HepG2 (cell line): Measurements from ENCODE around the gene G6PD. TPM values are rescaled to one million over a fixed set of nuclear protein-coding genes. Genes with fewer than 3 reads are reported as not detected.
A peak's percentile ranks its signal among the peaks of the same experiment; 100 is the strongest.

Source experiments
- HMGXB4 ChIP-seq, 2 experiments: sonication (generic) in 1 of 2; formaldehyde crosslinking in 1 of 2; IDR thresholded peaks; 2 replicates each; pipeline versions ENCODE4 v1.4.0 to v1.6.1; 2018 to 2020; ENCODE audit warnings: missing genetic modification reagents in 2 of 2, borderline replicate concordance in 1 of 2, low read depth in 1 of 2, mild to moderate bottlenecking in 1 of 2, missing biosample characterization in 1 of 2
- IRF2 ChIP-seq: IDR thresholded peaks from 2 replicates; pipeline ENCODE4 v1.6.1; 2018; ENCODE audit warnings: missing genetic modification reagents, missing compliant biosample characterization
- SMC3 ChIP-seq: IDR thresholded peaks from 2 replicates; pipeline ENCODE4 v1.6.1; 2011; ENCODE audit warnings: low read length, improper control_type of control experiment
- ZFP37 ChIP-seq: sonication (generic); formaldehyde crosslinking; IDR thresholded peaks from 2 replicates; pipeline ENCODE4 v1.4.0; 2020; ENCODE audit warnings: missing genetic modification reagents, borderline replicate concordance
- ZFX ChIP-seq: sonication (generic); formaldehyde crosslinking; IDR thresholded peaks from 2 replicates; pipeline ENCODE4 v1.4.0; 2020; ENCODE audit warnings: mild to moderate bottlenecking, low read depth, missing genetic modification reagents, moderate library complexity
- ZNF512 ChIP-seq: sonication (generic); formaldehyde crosslinking; IDR thresholded peaks from 2 replicates; pipeline ENCODE4 v1.4.0; 2020; ENCODE audit warnings: mild to moderate bottlenecking, missing genetic modification reagents
- ZNF605 ChIP-seq: sonication (generic); formaldehyde crosslinking; IDR thresholded peaks from 2 replicates; pipeline ENCODE4 v1.8.0; 2022; ENCODE audit warnings: mild to moderate bottlenecking, missing genetic modification reagents
- ZNF687 ChIP-seq: sonication (generic); formaldehyde crosslinking; IDR thresholded peaks from 2 replicates; pipeline ENCODE4 v1.5.1; 2020; ENCODE audit warnings: mild to moderate bottlenecking, missing genetic modification reagents, moderate library complexity
- polyA plus RNA-seq, 8 experiments: library from polyadenylated mRNA; depleted of rRNA in 3 of 8; stranded (reverse) in 7 of 8; unstranded in 1 of 8; fragments of >200 nt; fragmentation: Illumina TruSeq in 4 of 8; extraction: Trizol in 4 of 8; gene quantifications; 2 replicates each; pipeline versions ENCODE4 v1.2.1 to v1.2.3, GENCODE V29; 2011 to 2016; ENCODE audit warnings: low read depth in 4 of 8, missing spikeins in 1 of 8, mixed read lengths in 1 of 8; ENCODE audit not compliant: insufficient read depth in 1 of 8
- total RNA-seq, 5 experiments: library from RNA; depleted of rRNA; stranded (reverse); fragments of >200 nt; fragmentation: Illumina TruSeq; extraction: Trizol; gene quantifications; 2 replicates each; pipeline ENCODE4 v1.2.3, GENCODE V29; 2016; ENCODE audit warnings: low read depth in 1 of 5
- TF ChIP-seq, protein P1 (sequence below): sonication (generic); IDR thresholded peaks from 2 replicates; pipeline ENCODE4 v1.6.1; 2016; ENCODE audit warnings: low read depth, borderline replicate concordance
- TF ChIP-seq, protein P2 (sequence below): sonication (generic); formaldehyde crosslinking; IDR thresholded peaks from 2 replicates; pipeline ENCODE4 v1.4.0; 2020; ENCODE audit warnings: missing genetic modification reagents

Gene G6PD
- total and polyA plus RNA-seq, 2 of the 13 experiments (the other 11 are each of a cell fraction or from before 2014, with no cell fraction given): 18.8 to 28.8 TPM

- TF ChIP-seq ZFX (CRISPR knock-in tag) (0 out of 2 replicates have a peak, but pooled peaks have one; percentile 42), ZNF687 (CRISPR knock-in tag) (peak; percentile 65), HMGXB4 (CRISPR knock-in tag; IDR thresholded peaks at IDR 0.05; ENCODE audit: borderline replicate concordance in 1 of 2, low read depth in 1 of 2) (peak; percentile 20 to 39; a peak in 1 of 4 replicates), SMC3 (peak; percentile 29; the same call in 1 of the 2 replicates), ZNF605 (CRISPR knock-in tag) (0 out of 2 replicates have a peak, but pooled peaks have one; percentile 27), ZFP37 (CRISPR knock-in tag) (no peak), IRF2 (CRISPR knock-in tag) (0 out of 2 replicates have a peak, but pooled peaks have one; percentile 20), ZNF512 (CRISPR knock-in tag) (no peak)
- TF ChIP-seq, protein P1, sequence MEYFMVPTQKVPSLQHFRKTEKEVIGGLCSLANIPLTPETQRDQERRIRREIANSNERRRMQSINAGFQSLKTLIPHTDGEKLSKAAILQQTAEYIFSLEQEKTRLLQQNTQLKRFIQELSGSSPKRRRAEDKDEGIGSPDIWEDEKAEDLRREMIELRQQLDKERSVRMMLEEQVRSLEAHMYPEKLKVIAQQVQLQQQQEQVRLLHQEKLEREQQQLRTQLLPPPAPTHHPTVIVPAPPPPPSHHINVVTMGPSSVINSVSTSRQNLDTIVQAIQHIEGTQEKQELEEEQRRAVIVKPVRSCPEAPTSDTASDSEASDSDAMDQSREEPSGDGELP: peak; percentile 18; the same call in 1 of the 2 replicates
- TF ChIP-seq, protein P2, sequence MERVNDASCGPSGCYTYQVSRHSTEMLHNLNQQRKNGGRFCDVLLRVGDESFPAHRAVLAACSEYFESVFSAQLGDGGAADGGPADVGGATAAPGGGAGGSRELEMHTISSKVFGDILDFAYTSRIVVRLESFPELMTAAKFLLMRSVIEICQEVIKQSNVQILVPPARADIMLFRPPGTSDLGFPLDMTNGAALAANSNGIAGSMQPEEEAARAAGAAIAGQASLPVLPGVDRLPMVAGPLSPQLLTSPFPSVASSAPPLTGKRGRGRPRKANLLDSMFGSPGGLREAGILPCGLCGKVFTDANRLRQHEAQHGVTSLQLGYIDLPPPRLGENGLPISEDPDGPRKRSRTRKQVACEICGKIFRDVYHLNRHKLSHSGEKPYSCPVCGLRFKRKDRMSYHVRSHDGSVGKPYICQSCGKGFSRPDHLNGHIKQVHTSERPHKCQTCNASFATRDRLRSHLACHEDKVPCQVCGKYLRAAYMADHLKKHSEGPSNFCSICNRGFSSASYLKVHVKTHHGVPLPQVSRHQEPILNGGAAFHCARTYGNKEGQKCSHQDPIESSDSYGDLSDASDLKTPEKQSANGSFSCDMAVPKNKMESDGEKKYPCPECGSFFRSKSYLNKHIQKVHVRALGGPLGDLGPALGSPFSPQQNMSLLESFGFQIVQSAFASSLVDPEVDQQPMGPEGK: 0 out of 2 replicates have a peak, but pooled peaks have one; percentile 16
Observed at GRCh38 chrX:154526901-154527675, 19.6 kb downstream of the G6PD start (continued).
